Endothelial cell (in vitro differentiated cells): ENCODE results near the gene ATAD2B. TPM values are rescaled to one million over a fixed set of nuclear protein-coding genes. Genes with fewer than 3 reads are reported as not detected.
A peak's percentile ranks its signal among the peaks of the same experiment; 100 is the strongest.

Source experiments
- DNase-seq: peaks from one replicate; pipeline ENCODE4 v3.0.0; 2021; ENCODE audit warnings: low spot score
- H3K27ac Mint-ChIP-seq: one replicate; pipeline ENCODE4 v1.8.0; 2021; ENCODE audit warnings: mixed read lengths, inconsistent platforms; ENCODE audit not compliant: unreplicated experiment
- H3K27me3 Mint-ChIP-seq: one replicate; pipeline ENCODE4 v1.8.0; 2021; ENCODE audit warnings: mild to moderate bottlenecking, moderate library complexity, mixed read lengths, inconsistent platforms; ENCODE audit not compliant: unreplicated experiment
- H3K36me3 Mint-ChIP-seq: one replicate; pipeline ENCODE4 v1.8.0; 2021; ENCODE audit warnings: mild to moderate bottlenecking, low read depth, mixed read lengths, inconsistent platforms; ENCODE audit not compliant: unreplicated experiment
- H3K4me1 Mint-ChIP-seq: one replicate; pipeline ENCODE4 v1.8.0; 2021; ENCODE audit warnings: mild to moderate bottlenecking, mixed read lengths, inconsistent platforms; ENCODE audit not compliant: unreplicated experiment
- H3K4me3 Mint-ChIP-seq: one replicate; pipeline ENCODE4 v1.8.0; 2021; ENCODE audit warnings: mild to moderate bottlenecking, mixed read lengths, inconsistent platforms; ENCODE audit not compliant: unreplicated experiment
- H3K9me3 Mint-ChIP-seq: one replicate; pipeline ENCODE4 v1.8.0; 2021; ENCODE audit warnings: mixed read lengths, inconsistent platforms; ENCODE audit not compliant: unreplicated experiment
- CTCF ChIP-seq: fragments of 200-600 bp; sonication (generic); IDR thresholded peaks from one replicate; pipeline ENCODE4 v1.5.0; 2021; ENCODE audit warnings: antibody characterized with exemption; ENCODE audit not compliant: unreplicated experiment
- total RNA-seq: library from RNA; stranded (reverse); fragmentation: NEBNext Ultra II Directional; extraction: Animal tissue kit (Norgen Biotek cat#: 25700); gene quantifications from one replicate; pipeline ENCODE4 v1.2.1, GENCODE V29; 2021; ENCODE audit not compliant: unreplicated experiment

Gene ATAD2B
- total RNA-seq, 1 donor from 2014 or later = 23.6 TPM

GRCh38 chr2:23703583-23704385 lies 223.1 kb downstream of the ATAD2B start:
- H3K27ac Mint-ChIP-seq = no peak overlapping the region
- no peaks in the 10 kb centered on the region for H3K9me3 Mint-ChIP-seq
- peaks cover 44% of the 10 kb centered on the region for H3K36me3 Mint-ChIP-seq
- TF ChIP-seq CTCF = no peak
- peaks cover 4% of the 10 kb centered on the region for H3K4me1 Mint-ChIP-seq
- no peak overlapping the region for H3K4me3 Mint-ChIP-seq
- no peak for DNase-seq
- peaks cover 11% of the 10 kb centered on the region for H3K27me3 Mint-ChIP-seq

- Mint-ChIP-seq H3K9me3 (no peaks in the 10 kb centered on the region), H3K27me3 (peaks cover 11% of the 10 kb centered on the region), H3K36me3 (peaks cover 44% of the 10 kb centered on the region), H3K4me1 (peaks cover 4% of the 10 kb centered on the region), H3K4me3 (no peak overlapping the region), H3K27ac (no peak overlapping the region)
- TF ChIP-seq CTCF = no peak
- DNase-seq = no peak
Observed at GRCh38 chr2:23703037-23703582, 223.8 kb downstream of the ATAD2B start.

- no peak for DNase-seq
- H3K4me3 Mint-ChIP-seq = peak overlapping the region; percentile 73
- H3K36me3 Mint-ChIP-seq = peaks cover 43% of the 10 kb centered on the region
- no peak for TF ChIP-seq CTCF
- H3K27ac Mint-ChIP-seq = peak overlapping the region; percentile 2
- H3K27me3 Mint-ChIP-seq = peaks cover 8% of the 10 kb centered on the region
- H3K4me1 Mint-ChIP-seq = peaks cover 4% of the 10 kb centered on the region
- H3K9me3 Mint-ChIP-seq = no peaks in the 10 kb centered on the region
Observed at GRCh38 chr2:23700627-23701026, 226.3 kb downstream of the ATAD2B start.

- H3K36me3 Mint-ChIP-seq = peaks cover 42% of the 10 kb centered on the region
- DNase-seq = no peak
- no peak for TF ChIP-seq CTCF
- H3K9me3 Mint-ChIP-seq = no peaks in the 10 kb centered on the region
- no peak overlapping the region for H3K27ac Mint-ChIP-seq
- H3K4me3 Mint-ChIP-seq = peak overlapping the region; percentile 17
- peaks cover 4% of the 10 kb centered on the region for H3K4me1 Mint-ChIP-seq
- H3K27me3 Mint-ChIP-seq = peaks cover 11% of the 10 kb centered on the region
Observed at GRCh38 chr2:23699580-23699925, 227.4 kb downstream of the ATAD2B start.
